ENCODE results near the gene DNMBP.

- TF ChIP-seq EP300 (IDR thresholded peaks at IDR 0.05) (no peak), CTCF (IDR thresholded peaks at IDR 0.05) (no peak), POLR2A (IDR thresholded peaks at IDR 0.05) (no peak)
These were observed 10.6 kb upstream of the DNMBP start for GRCh38 chr10:100020142-100020885.

All from tibial nerve (tissue), 4 donors.